ENCODE results near the gene HRH1. TPM values are rescaled to one million over a fixed set of nuclear protein-coding genes. Genes with fewer than 3 reads are reported as not detected.

Gene HRH1
- total RNA-seq, 2 donors from 2014 or later = 1.6 to 3.5 TPM

- H3K27ac ChIP-seq = no peak overlapping the region
Measured at GRCh38 chr3:11238060-11238459, 83.8 kb downstream of the HRH1 start.

GRCh38 chr3:11238880-11239279 is 84.6 kb downstream of the HRH1 start:
- Histone ChIP-seq H3K27me3 (no peaks in the 10 kb centered on the region), H3K36me3 (no peaks in the 10 kb centered on the region), H3K27ac (no peak overlapping the region), H3K9me3 (no peaks in the 10 kb centered on the region), H3K4me1 (no peaks in the 10 kb centered on the region), H3K4me3 (no peak overlapping the region)
- TF ChIP-seq, protein P1, sequence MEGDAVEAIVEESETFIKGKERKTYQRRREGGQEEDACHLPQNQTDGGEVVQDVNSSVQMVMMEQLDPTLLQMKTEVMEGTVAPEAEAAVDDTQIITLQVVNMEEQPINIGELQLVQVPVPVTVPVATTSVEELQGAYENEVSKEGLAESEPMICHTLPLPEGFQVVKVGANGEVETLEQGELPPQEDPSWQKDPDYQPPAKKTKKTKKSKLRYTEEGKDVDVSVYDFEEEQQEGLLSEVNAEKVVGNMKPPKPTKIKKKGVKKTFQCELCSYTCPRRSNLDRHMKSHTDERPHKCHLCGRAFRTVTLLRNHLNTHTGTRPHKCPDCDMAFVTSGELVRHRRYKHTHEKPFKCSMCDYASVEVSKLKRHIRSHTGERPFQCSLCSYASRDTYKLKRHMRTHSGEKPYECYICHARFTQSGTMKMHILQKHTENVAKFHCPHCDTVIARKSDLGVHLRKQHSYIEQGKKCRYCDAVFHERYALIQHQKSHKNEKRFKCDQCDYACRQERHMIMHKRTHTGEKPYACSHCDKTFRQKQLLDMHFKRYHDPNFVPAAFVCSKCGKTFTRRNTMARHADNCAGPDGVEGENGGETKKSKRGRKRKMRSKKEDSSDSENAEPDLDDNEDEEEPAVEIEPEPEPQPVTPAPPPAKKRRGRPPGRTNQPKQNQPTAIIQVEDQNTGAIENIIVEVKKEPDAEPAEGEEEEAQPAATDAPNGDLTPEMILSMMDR (IDR thresholded peaks at IDR 0.05) = no peak
- no peak for DNase-seq (ENCODE audit: low spot score)

More at GRCh38 chr3:11238060-11238459, 83.8 kb downstream of the HRH1 start:
- DNase-seq (ENCODE audit: low spot score) = no peak
- no peaks in the 10 kb centered on the region for H3K27me3 ChIP-seq
- TF ChIP-seq, protein P1 (IDR thresholded peaks at IDR 0.05) = no peak
- H3K4me1 ChIP-seq = no peaks in the 10 kb centered on the region
- H3K36me3 ChIP-seq = no peaks in the 10 kb centered on the region
- H3K4me3 ChIP-seq = no peak overlapping the region
- H3K9me3 ChIP-seq = no peaks in the 10 kb centered on the region

GRCh38 chr3:11239796-11240195 is 85.5 kb downstream of the HRH1 start:
- H3K9me3 ChIP-seq = no peaks in the 10 kb centered on the region
- no peak overlapping the region for H3K27ac ChIP-seq
- DNase-seq (ENCODE audit: low spot score) = no peak
- H3K4me1 ChIP-seq = no peaks in the 10 kb centered on the region
- H3K4me3 ChIP-seq = no peak overlapping the region
- H3K36me3 ChIP-seq = no peaks in the 10 kb centered on the region
- TF ChIP-seq, protein P1 (IDR thresholded peaks at IDR 0.05) = no peak
- H3K27me3 ChIP-seq = no peaks in the 10 kb centered on the region

GRCh38 chr3:11240496-11240895 is 86.2 kb downstream of the HRH1 start:
- no peak for DNase-seq (ENCODE audit: low spot score)
- H3K27ac ChIP-seq = no peak overlapping the region
- no peaks in the 10 kb centered on the region for H3K4me1 ChIP-seq
- TF ChIP-seq, protein P1 (IDR thresholded peaks at IDR 0.05) = no peak
- no peaks in the 10 kb centered on the region for H3K36me3 ChIP-seq
- no peak overlapping the region for H3K4me3 ChIP-seq
- H3K27me3 ChIP-seq = no peaks in the 10 kb centered on the region
- no peaks in the 10 kb centered on the region for H3K9me3 ChIP-seq

GRCh38 chr3:11244121-11244677 is 89.9 kb downstream of the HRH1 start:
- no peaks in the 10 kb centered on the region for H3K9me3 ChIP-seq

More at GRCh38 chr3:11244121-11244677, 89.9 kb downstream of the HRH1 start:
- TF ChIP-seq, protein P1 (IDR thresholded peaks at IDR 0.05) = no peak
- no peaks in the 10 kb centered on the region for H3K4me1 ChIP-seq
- no peaks in the 10 kb centered on the region for H3K36me3 ChIP-seq
- H3K27me3 ChIP-seq = no peaks in the 10 kb centered on the region
- H3K27ac ChIP-seq = no peak overlapping the region
- no peak for DNase-seq (ENCODE audit: low spot score)
- H3K4me3 ChIP-seq = no peak overlapping the region
